ENCODE results near the gene HLA-G. TPM values are rescaled to one million over a fixed set of nuclear protein-coding genes. Genes with fewer than 3 reads are reported as not detected.
"Not testable (repeated sequence)": the region's sequence is repeated elsewhere in the genome, so short reads cannot be mapped to it uniquely, and the experiment has no call there.

Gene HLA-G
- total and polyA plus RNA-seq, 12 donors = 0.14 to 1.6 (median 0.41) TPM; not detected in 6

- Histone ChIP-seq H3K36me3 (replicated peaks in 1 of 2) (no peaks in the 10 kb centered on the region), H3K4me1 (replicated peaks in 1 of 2) (no peaks in the 10 kb centered on the region), H3K9me3 (replicated peaks in 1 of 3) (no peaks in the 10 kb centered on the region), H3K4me3 (no peak overlapping the region), H3K27me3 (no peaks in the 10 kb centered on the region), H3K27ac (no peak overlapping the region)
- TF ChIP-seq POLR2A (IDR thresholded peaks at IDR 0.05) = no peak
- TF ChIP-seq, protein P1, sequence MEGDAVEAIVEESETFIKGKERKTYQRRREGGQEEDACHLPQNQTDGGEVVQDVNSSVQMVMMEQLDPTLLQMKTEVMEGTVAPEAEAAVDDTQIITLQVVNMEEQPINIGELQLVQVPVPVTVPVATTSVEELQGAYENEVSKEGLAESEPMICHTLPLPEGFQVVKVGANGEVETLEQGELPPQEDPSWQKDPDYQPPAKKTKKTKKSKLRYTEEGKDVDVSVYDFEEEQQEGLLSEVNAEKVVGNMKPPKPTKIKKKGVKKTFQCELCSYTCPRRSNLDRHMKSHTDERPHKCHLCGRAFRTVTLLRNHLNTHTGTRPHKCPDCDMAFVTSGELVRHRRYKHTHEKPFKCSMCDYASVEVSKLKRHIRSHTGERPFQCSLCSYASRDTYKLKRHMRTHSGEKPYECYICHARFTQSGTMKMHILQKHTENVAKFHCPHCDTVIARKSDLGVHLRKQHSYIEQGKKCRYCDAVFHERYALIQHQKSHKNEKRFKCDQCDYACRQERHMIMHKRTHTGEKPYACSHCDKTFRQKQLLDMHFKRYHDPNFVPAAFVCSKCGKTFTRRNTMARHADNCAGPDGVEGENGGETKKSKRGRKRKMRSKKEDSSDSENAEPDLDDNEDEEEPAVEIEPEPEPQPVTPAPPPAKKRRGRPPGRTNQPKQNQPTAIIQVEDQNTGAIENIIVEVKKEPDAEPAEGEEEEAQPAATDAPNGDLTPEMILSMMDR (IDR thresholded peaks at IDR 0.05) = no peak
- no peak for DNase-seq
- WGBS, 4 donors = 34 to 88% (median 47%) methylated on average over 2 of the region's 2 CpGs
- intact Hi-C loops (cut with DNase I) = no loop called here
Observed at GRCh38 chr6:29870104-29870503, 42.5 kb downstream of the HLA-G start.

GRCh38 chr6:29872791-29873190 lies 45.2 kb downstream of the HLA-G start:
- DNase-seq = no peak
- H3K27me3 ChIP-seq = no peaks in the 10 kb centered on the region
- no peaks in the 10 kb centered on the region for H3K9me3 ChIP-seq (replicated peaks in 1 of 3)
- intact Hi-C loops (cut with DNase I) = no loop called here
- 32 to 95% (median 51%) methylated on average over 3 of the region's 3 CpGs for WGBS, 4 donors
- no peak overlapping the region for H3K4me3 ChIP-seq
- H3K27ac ChIP-seq = no peak overlapping the region
- no peaks in the 10 kb centered on the region for H3K4me1 ChIP-seq (replicated peaks in 1 of 2)
- H3K36me3 ChIP-seq (replicated peaks in 1 of 2) = no peaks in the 10 kb centered on the region
- TF ChIP-seq, protein P1 (IDR thresholded peaks at IDR 0.05) = no peak
- TF ChIP-seq POLR2A (IDR thresholded peaks at IDR 0.05) = no peak

DNA sequence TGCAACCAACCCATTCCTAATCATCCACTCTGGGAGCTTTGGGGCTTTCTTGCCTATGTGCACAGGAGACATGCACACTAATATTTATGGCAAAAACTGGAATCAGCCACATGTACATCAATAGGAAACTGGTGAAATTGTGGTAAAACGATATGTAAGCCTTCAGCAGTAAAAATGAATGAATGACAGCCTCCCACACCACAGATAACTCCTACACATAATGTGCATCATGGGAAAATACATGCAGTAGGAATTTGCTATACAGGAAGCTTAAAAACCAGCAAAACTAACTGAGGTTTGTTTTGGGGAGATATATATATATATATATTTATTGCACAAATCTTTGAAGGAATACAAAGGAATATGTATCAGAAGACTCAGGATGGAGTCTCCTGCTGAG lies 47.6 kb downstream of the HLA-G start:
- H3K36me3 ChIP-seq (replicated peaks in 1 of 2) = no peaks in the 10 kb centered on the region
- no peaks in the 10 kb centered on the region for H3K9me3 ChIP-seq (replicated peaks in 1 of 3)
- intact Hi-C loops (cut with DNase I) = no loop called here
- no peaks in the 10 kb centered on the region for H3K27me3 ChIP-seq
- no peak for TF ChIP-seq POLR2A (IDR thresholded peaks at IDR 0.05)
- TF ChIP-seq, protein P1 (IDR thresholded peaks at IDR 0.05) = no peak
- H3K4me1 ChIP-seq (replicated peaks in 1 of 2) = no peaks in the 10 kb centered on the region
- no peak for DNase-seq
- no peak overlapping the region for H3K4me3 ChIP-seq
- H3K27ac ChIP-seq = no peak overlapping the region
- 54 to 100% (median 91%) methylated on average over 1 of the region's 1 CpG for WGBS, 4 donors

GRCh38 chr6:29875734-29876133 lies 48.1 kb downstream of the HLA-G start:
- H3K36me3 ChIP-seq (replicated peaks in 1 of 2); H3K27me3 ChIP-seq; H3K9me3 ChIP-seq (replicated peaks in 1 of 3); H3K4me3 ChIP-seq; H3K27ac ChIP-seq; H3K4me1 ChIP-seq (replicated peaks in 1 of 2); DNase-seq; intact Hi-C loops (cut with DNase I): not testable (repeated sequence)
- WGBS, 4 donors = 0 to 92% (median 75%) methylated on average over 1 to 6 of the region's 6 CpGs; no CpG with 5 or more reads in 1 of the 4 donors

Small RNA genes lying within 50 kb of the gene (small RNA-seq; reads per million reads assigned to genes)
- 0 reads per million in 2 donors for gene MICG

Other genes starting within 250 kb of the HLA-G start
- not detected for gene OR2H2, start 242.7 kb upstream of the HLA-G start, total RNA-seq
- not detected for gene OR2H2, start 242.7 kb upstream of the HLA-G start, polyA plus RNA-seq
- gene GABBR1, start 194.6 kb upstream of the HLA-G start, total RNA-seq = 10 to 100 TPM in 7 of 9 donors, 1 to 10 TPM in 2; 6.9 to 41.4 (median 16.4) TPM
- 10 to 100 TPM; 17.0 to 68.9 (median 49.6) TPM for gene GABBR1, start 194.6 kb upstream of the HLA-G start, polyA plus RNA-seq
- not detected for gene MOG, start 170.7 kb upstream of the HLA-G start, total RNA-seq
- gene MOG, start 170.7 kb upstream of the HLA-G start, polyA plus RNA-seq = not detected
- gene ZFP57, start 146.7 kb upstream of the HLA-G start, total RNA-seq = 1 to 10 TPM in 1 of 9 donors, under 1 TPM in 3, not detected in 5; 0.06 to 1.3 (median 0.73) TPM
- gene ZFP57, start 146.7 kb upstream of the HLA-G start, polyA plus RNA-seq = 1 to 10 TPM in 1 of 3 donors, not detected in 2; 1.9 TPM
- gene HLA-F, start 104.4 kb upstream of the HLA-G start, total RNA-seq = 100 to 1,000 TPM in 2 of 9 donors, 10 to 100 TPM in 6, 1 to 10 TPM in 1; 3.8 to 145 (median 78.3) TPM
- gene HLA-F, start 104.4 kb upstream of the HLA-G start, polyA plus RNA-seq = 100 to 1,000 TPM in 2 of 3 donors, 10 to 100 TPM in 1; 15.9 to 285 (median 171) TPM
- gene HLA-A, start 114.7 kb downstream of the HLA-G start, total RNA-seq = 1,000 to 10,000 TPM in 7 of 9 donors, 100 to 1,000 TPM in 2; 338 to 2,952 (median 1,253) TPM
- 1,000 to 10,000 TPM in 2 of 3 donors, 100 to 1,000 TPM in 1; 341 to 1,363 (median 1,237) TPM for gene HLA-A, start 114.7 kb downstream of the HLA-G start, polyA plus RNA-seq
- 10 to 100 TPM in 8 of 9 donors, 1 to 10 TPM in 1; 6.8 to 75.1 (median 32.7) TPM for gene POLR1H, start 233.4 kb downstream of the HLA-G start, total RNA-seq
- 10 to 100 TPM; 24.7 to 53.8 (median 29.2) TPM for gene POLR1H, start 233.4 kb downstream of the HLA-G start, polyA plus RNA-seq
- 10 to 100 TPM; 31.2 to 70.7 (median 50.7) TPM for gene PPP1R11, start 239.4 kb downstream of the HLA-G start, total RNA-seq
- 10 to 100 TPM; 34.7 to 97.7 (median 43.4) TPM for gene PPP1R11, start 239.4 kb downstream of the HLA-G start, polyA plus RNA-seq
- gene RNF39, start 247.9 kb downstream of the HLA-G start, total RNA-seq = 1 to 10 TPM in 3 of 9 donors, under 1 TPM in 3, not detected in 3; 0.11 to 1.7 (median 0.96) TPM
- under 1 TPM; 0.17 to 0.51 (median 0.48) TPM for gene RNF39, start 247.9 kb downstream of the HLA-G start, polyA plus RNA-seq